Raji (cell line): ENCODE data around the gene DES.

Experiments used
- POLR2A ChIP-seq: IDR thresholded peaks from 2 replicates; pipeline ENCODE4 v1.6.1; 2011; ENCODE audit warnings: low read depth, low read length, control low read depth; ENCODE audit not compliant: insufficient read depth

Gene DES

DNA sequence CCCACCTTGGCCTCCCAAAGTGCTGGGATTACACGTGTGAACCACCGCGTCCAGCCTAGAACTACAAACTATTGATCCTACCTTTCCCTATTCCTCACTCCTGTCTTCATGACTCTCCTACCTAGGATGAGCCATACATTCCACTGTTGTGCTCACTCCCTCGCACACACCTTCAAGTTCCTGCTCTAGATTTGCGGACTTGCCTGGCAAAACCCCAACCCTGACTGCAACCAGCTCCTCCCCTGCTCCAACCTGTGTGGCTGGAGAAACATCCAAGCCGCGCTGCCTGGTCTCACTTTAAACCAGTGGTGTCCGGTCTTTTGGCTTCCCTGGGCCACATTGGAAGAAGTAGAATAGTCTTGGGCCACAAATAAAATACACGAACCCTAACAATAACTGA is 25.4 kb upstream of the DES start:
- TF ChIP-seq POLR2A: no peak

GRCh38 chr2:219395609-219396008 is 22.6 kb upstream of the DES start:
- TF ChIP-seq POLR2A: no peak

- no peak for TF ChIP-seq POLR2A
Observed at GRCh38 chr2:219396863-219397457, 21.2 kb upstream of the DES start.

DNA sequence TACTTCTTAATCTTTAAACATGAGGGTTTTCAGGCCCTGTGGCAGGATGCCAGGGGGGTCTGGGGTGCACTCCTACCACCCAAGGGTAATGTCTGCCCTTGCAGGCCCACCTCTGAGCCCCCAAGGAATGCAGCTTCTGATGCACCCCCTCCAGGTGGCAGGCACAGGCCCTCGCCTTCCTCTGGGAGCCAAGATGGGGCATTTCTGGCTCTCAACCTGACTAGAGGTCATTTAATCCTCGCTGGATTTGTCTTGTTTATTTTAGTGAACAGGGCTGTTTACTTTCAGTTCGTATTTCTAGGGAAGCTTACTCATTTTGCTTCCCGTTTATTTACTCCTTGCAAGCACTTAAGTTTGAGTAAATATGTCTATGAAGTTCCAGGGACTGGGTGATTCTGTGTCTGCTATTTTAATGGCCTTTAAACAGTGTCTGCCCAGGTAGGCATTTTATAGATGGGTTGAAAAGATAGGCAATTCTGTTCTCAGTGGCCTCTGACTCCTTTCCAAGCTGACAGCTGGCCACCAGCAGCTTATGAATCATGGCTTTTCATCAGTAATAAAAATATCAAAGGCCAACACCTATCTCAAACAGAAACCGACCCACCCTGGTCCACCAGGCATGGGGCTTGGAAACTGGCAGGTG is 19.3 kb upstream of the DES start:
- no peak for TF ChIP-seq POLR2A

- no peak for TF ChIP-seq POLR2A
Observed at GRCh38 chr2:219399716-219400478, 18.3 kb upstream of the DES start.

- TF ChIP-seq POLR2A: no peak
Observed at GRCh38 chr2:219400562-219400961, 17.6 kb upstream of the DES start.

DNA sequence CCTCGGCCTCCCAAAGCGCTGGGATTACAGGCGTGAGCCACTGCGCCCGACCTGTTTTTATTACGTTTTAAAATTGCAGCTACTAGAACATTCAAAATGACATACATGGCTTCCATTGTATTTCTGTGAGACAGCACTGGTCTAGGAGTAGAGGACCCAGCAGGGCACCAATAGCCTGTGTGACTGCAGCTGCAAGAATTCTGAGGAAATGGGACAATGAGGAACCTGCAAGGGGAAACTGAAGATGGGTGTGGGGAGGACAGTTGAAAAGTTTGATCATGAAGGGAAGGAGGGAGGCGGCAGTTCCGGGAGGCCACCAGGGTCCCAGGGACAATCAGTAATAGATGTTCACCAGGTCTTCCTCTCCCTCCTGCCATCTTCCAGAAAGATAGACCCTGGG is 16.6 kb upstream of the DES start:
- no peak for TF ChIP-seq POLR2A

GRCh38 chr2:219402665-219403515 is 15.3 kb upstream of the DES start:
- no peak for TF ChIP-seq POLR2A

DNA sequence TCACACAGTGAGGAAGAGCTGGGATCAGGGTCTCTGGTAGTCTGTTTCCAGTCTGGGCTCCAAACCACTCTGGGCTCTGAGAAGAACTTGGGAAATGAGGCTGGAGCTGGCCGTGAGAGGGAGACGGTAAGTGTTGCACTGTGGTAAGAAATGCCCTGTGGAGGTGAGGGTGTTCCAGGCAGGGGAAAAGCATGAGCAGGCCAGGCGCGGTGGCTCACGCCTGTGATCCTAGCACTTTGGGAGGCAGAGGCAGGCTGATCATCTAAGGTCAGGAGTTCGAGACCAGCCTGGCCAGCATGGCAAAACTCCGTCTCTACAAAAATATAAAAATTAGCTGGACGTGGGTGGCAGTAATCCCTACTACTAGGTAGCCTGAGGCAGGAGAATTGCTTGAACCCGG is 14.3 kb upstream of the DES start:
- no peak for TF ChIP-seq POLR2A

DNA sequence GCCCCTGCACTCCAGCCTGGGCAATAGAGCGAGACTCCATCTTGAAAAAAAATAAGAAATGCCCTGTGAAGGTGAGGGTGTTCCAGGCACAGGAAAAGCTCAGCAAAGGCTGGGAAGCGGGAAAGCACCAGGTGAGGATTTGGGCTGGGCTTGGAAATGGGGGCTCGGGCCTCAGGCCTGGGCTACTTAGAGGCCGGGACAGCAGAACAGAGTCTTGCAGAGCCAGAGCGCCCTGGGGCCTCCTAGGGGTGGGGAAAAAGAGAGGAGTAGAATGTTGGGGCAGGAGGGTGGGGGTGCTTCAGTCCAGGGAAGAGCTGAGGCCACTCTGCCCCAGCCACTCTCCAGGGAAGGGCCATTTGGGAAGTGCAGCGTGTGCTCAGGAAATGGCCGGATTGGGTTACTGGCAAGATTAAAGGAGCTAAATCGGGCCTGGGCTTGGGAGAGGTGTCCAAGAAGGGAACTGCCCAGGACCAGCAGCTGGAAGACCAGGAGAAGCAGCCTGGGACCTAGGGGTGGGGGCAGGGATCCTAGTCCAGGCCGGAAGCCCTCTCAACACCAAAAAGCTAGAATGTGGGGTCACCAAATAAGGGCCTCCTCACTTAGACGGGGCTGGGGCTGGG is 13.8 kb upstream of the DES start:
- no peak for TF ChIP-seq POLR2A

GRCh38 chr2:219404954-219405353 is 13.2 kb upstream of the DES start:
- no peak for TF ChIP-seq POLR2A

DNA sequence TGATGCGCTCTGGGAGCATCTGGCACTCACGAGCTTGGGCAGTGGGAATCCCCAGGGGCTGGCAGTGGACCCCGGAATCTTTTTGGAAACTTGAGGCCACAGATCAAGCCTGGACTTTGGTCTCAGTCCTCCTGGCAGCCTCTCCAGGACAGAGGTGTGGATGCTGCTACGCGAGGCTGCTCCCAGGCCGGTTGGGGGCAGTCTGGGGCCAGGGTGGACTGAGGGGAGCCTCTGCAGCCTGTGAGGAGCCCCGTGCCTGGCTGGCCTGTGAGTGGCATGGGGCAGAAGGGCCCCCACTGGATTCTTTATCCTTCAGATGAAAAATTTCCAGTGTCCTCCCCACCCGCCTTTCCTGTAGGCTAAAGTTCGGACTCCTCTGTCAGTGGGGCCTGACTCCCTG is 12.7 kb upstream of the DES start:
- no peak for TF ChIP-seq POLR2A

DNA sequence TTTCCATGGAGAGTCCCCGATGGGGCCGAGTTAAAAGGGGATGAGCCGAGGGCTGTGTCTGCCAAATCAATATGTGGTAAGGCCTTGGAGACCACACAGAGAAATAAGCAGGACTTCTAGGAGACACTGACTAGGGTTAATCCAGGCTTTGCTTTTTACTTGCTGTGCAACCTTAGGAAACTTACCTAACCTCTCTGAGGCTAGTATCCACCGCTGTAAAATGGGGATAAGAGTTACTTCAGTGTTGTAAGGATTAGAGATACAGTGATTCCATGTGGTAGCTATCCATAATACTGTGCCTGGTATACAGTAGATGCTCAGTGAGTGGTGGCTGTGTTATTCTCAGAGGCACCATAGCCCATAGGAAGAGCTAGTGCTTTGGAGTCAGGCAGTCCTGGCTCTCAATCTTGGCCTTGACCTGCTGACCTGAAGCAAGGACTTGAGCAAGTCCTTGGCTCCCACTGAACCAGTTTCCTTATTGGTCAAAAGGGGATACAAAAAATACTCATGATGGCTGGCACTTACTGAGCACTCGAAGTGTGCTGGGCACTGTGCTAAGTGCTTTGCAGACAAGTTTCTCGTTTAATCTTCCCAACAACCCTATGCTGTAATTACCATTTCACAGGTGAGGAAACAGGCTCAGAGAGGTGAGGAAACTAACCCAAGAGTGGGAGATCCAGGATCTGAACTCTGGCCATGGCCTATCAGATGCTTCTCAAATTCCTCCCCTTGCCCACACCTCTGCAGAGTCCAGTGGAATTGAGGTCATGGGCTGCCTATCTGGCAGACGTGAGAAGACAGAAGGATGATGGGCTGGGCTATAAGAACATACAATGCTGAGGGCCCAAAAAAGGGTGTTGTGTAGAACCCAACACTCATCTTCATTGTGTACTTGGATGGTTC is 12.0 kb upstream of the DES start:
- TF ChIP-seq POLR2A: no peak

DNA sequence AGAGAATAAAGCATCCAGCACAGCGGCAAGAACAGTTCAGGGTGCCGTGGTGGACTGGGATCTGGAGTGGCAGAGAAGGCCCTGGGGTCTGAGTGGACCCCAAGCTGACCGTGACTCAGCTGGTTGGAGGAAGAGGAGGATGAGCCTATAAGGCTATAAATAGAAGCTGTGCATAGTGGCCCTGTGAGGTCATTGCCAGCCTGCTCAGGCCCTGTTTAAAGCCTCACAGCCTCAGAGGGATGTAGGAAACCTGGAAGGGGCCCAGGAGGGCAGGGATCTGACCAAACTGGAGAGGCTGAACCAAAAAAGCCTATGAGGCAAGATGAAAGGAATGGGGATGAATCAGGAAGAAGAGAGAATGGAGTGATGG is 11.3 kb upstream of the DES start:
- no peak for TF ChIP-seq POLR2A
